Adipose tissue (tissue), 3 donors: ENCODE measurements around the gene MAP2K5. TPM values are rescaled to one million over a fixed set of nuclear protein-coding genes. Genes with fewer than 3 reads are reported as not detected.

ENCODE experiments used
- H3K27ac ChIP-seq: one replicate; pipeline ENCODE4 v1.5.1; 2013; ENCODE audit warnings: low read depth, low read length
- WGBS, 3 donors: extraction: QIAGEN DNeasy Blood & Tissue Kit; methylation state at CpG; one replicate each; pipeline ENCODE4 v1.1.7; 2013; 5-methylcytosine and 5-hydroxymethylcytosine counted together
- polyA plus RNA-seq, 3 donors: library from polyadenylated mRNA; stranded (reverse); fragments of 200-250 nt; gene quantifications; one replicate each; pipeline ENCODE4 v1.2.3, GENCODE V29; 2013
- donor health status: healthy with polysubstance abuse.
- donor health status: Bipolar disorder and iron deficiency.
- donor health status: healthy.

The MAP2K5 gene
- polyA plus RNA-seq, 3 donors = 10.3 to 13.3 (median 10.7) TPM

DNA sequence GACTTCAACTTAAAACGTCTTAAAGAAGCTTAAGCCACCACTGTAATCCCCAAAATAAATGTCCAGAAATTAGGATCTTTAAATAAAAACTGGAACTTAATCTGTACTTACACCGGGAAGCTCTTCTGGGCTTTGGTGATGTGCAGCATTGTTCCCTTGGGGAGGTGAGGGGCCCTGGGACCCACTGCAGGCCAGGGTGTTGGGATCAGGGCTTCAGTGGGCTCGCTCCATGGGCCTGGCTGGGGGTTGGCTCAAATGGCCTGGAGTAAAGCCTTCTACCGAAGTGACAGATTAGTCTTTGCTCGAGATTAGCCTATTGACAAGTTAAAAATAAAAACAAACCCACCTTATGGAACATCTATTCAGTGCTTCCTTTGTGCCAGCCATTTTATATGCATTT lies 303.5 kb downstream of the MAP2K5 start:
- H3K27ac ChIP-seq = no peak overlapping the region
- 85 to 91% (median 87%) methylated on average over 5 of the region's 5 CpGs for WGBS, 3 donors

DNA sequence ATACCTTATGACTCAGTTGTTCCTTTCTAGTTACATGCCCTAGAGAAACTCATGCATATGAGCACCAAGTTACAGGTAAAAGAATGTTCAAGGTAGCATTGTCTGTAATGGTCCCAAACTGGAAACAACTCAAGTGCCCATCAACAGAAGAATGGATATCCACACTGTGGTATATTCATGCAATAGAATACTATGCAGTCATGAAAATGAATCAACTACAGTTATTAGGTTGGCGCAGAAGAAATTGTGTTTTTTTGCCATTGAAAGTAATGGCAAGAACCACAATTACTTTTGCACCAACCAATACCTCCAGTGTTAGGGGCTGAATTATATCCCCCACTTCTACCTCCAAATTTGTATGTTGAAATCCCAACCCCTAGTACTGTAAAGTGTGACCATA lies 307.0 kb downstream of the MAP2K5 start:
- 90 to 100% (median 100%) methylated on average over 1 of the region's 1 CpG for WGBS, 3 donors
- no peak overlapping the region for H3K27ac ChIP-seq

DNA sequence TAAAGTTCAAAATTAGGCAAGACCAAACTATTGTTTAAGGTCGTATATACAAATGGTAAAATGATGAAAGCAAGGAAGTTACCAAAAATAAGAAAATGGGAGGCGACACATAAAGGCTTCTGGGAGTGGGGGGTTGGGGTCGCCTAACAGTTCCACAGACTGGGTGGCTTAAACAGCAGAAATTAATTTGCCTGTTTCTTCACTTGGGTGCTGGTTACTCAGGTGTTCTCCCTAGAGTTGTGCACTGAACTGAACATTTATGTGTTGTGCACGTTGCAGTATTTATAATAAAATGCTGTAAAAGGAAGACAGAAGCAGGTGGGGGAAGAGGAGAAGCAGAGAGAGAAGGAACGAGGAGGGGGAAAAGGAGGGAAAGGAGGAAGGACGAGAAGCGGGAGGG lies 307.8 kb downstream of the MAP2K5 start:
- H3K27ac ChIP-seq = no peak overlapping the region
- WGBS, 3 donors = 39 to 71% (median 49%) methylated on average over 7 of the region's 7 CpGs

GRCh38 chr15:67850994-67851571 lies 308.6 kb downstream of the MAP2K5 start:
- 50 to 85% (median 59%) methylated on average over 4 of the region's 4 CpGs for WGBS, 3 donors
- H3K27ac ChIP-seq = no peak overlapping the region

GRCh38 chr15:67852418-67852817 lies 309.9 kb downstream of the MAP2K5 start:
- no peak overlapping the region for H3K27ac ChIP-seq
- 79 to 86% (median 82%) methylated on average over 3 of the region's 3 CpGs for WGBS, 3 donors

DNA sequence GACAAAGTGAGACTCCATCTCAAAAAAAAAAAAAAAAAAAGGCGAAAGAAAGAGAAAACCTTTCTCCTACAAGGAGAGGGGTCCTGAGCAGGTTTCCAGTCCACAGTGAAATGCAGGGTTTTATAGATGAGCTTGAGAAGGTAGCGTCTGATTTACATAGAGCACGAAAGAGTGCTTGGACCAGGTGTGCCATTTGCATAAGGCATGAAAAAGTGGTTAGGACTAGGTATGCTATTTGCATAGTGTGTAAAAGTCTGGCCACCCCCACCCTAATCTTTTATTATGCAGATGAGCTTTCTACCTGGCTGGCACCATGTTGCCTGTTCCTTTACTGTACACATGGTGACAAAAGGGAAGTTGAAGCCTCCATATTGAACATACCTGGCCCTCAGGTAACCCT lies 311.0 kb downstream of the MAP2K5 start:
- WGBS, 3 donors = 89 to 100% (median 91%) methylated on average over 2 to 3 of the region's 3 CpGs

DNA sequence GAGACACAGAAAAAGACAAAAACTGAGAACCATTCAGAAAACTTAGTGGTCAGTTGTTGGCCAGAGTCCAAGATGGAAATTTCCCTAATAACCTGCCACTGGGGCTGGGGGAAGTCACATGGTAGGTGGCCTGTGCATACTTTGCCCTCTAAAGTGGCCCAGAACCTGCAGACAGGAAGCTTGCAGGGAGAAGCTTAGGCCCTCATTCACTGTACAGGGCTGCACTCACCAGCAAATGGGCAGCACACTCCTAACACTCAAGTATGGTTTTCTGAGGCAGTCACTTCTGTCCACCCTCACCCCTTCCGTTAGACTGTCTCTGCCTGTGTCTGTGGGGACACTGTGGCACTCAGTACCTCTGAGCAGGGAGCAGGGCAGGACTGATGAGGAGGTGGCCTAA lies 311.9 kb downstream of the MAP2K5 start:
- no peak overlapping the region for H3K27ac ChIP-seq
- whole genome bisulfite sequencing, 3 donors = 80 to 89% (median 82%) methylated on average over 1 of the region's 1 CpG

More for the DNA sequence above, 311.0 kb downstream of the MAP2K5 start:
- no peak overlapping the region for H3K27ac ChIP-seq

GRCh38 chr15:67855842-67856241 lies 313.3 kb downstream of the MAP2K5 start:
- 54 to 82% (median 69%) methylated on average over 3 of the region's 3 CpGs for WGBS, 3 donors
- H3K27ac ChIP-seq = no peak overlapping the region

Other genes starting within 250 kb of the MAP2K5 start
- gene C15orf61, start 21.6 kb upstream of the MAP2K5 start, polyA plus RNA-seq = 1 to 10 TPM; 3.4 to 4.9 (median 3.9) TPM